Endothelial cell of umbilical vein (primary cell): ENCODE data around the gene KRT71. TPM values are rescaled to one million over a fixed set of nuclear protein-coding genes. Genes with fewer than 3 reads are reported as not detected.

Experiments
- BruUV-seq: library from RNA; stranded (reverse); fragments of 400-500 nt; replicated peaks from 2 replicates; lab custom pipeline; 2021; lab: Mats Ljungman, UMichigan
- CTCF ChIA-PET: fragments of 300-600, 350-600 bp; sonication (Branson Sonifier 250); formaldehyde crosslinking; loops from one replicate; lab custom pipeline; 2021; ENCODE audit warnings: antibody characterized with exemption, inconsistent platforms; lab: Charles Lee
- POLR2A ChIA-PET: fragments of 300-600, 350-600 bp; sonication (Branson Sonifier 250); formaldehyde crosslinking; loops from one replicate; lab custom pipeline; 2021; ENCODE audit warnings: antibody characterized with exemption, inconsistent platforms; lab: Charles Lee
- DNase-seq: peaks from one replicate; pipeline ENCODE4 v3.0.0-alpha.2; 2011; ENCODE audit warnings: low read depth, low spot score
- FAIRE-seq: peaks from 2 replicates; lab custom pipeline; 2011; peaks lifted over from hg19 to GRCh38; lab: Jason Lieb, UNC
- H2AFZ ChIP-seq: 2 replicates; pipeline ENCODE4 v1.6.0; 2012; ENCODE audit warnings: low read depth, low read length, control low read depth, inconsistent platforms
- H3K27ac ChIP-seq: 2 replicates; pipeline ENCODE4 v1.5.1; 2011; ENCODE audit warnings: low read depth, mild to moderate bottlenecking, control low read depth, low read length, moderate library complexity; ENCODE audit not compliant: insufficient read depth
- H3K27me3 ChIP-seq, 2 experiments: 2 replicates each; pipeline versions ENCODE4 v1.6.0 to v1.6.1; 2011; ENCODE audit warnings: low read length in 2 of 2, mixed read lengths in 1 of 2; ENCODE audit not compliant: control insufficient read depth in 2 of 2, insufficient read depth in 2 of 2
- H3K36me3 ChIP-seq, 2 experiments: 2 replicates in 1 of 2; 3 replicates in 1 of 2; pipeline ENCODE4 v1.5.1; 2011; ENCODE audit warnings: low read length in 2 of 2, mild to moderate bottlenecking in 1 of 2, moderate library complexity in 1 of 2; ENCODE audit not compliant: control insufficient read depth in 2 of 2, insufficient read depth in 2 of 2; ENCODE audit errors: extremely low read depth in 1 of 2
- H3K4me1 ChIP-seq: 3 replicates; pipeline ENCODE4 v1.5.1; 2011; ENCODE audit warnings: mild to moderate bottlenecking, low read length; ENCODE audit not compliant: control insufficient read depth, insufficient read depth; ENCODE audit errors: extremely low read depth
- H3K4me2 ChIP-seq: 2 replicates; pipeline ENCODE4 v1.6.1; 2011; ENCODE audit warnings: low read length, control low read depth, mixed read lengths; ENCODE audit not compliant: insufficient read depth
- H3K4me3 ChIP-seq, 3 experiments: fragments of 200-600 bp in 1 of 3; sonication (generic), shearing (Covaris generic) in 1 of 3; replicated peaks in 1 of 3; 2 replicates each; pipeline ENCODE4 v1.5.1; 2011 to 2016; ENCODE audit warnings: control low read depth in 3 of 3, low read length in 3 of 3, mild to moderate bottlenecking in 2 of 3, inconsistent platforms in 1 of 3, low read depth in 1 of 3, moderate library complexity in 1 of 3; ENCODE audit not compliant: insufficient read depth in 1 of 3
- H3K79me2 ChIP-seq: 2 replicates; pipeline ENCODE4 v1.6.0; 2012; ENCODE audit warnings: low read length, inconsistent platforms; ENCODE audit not compliant: control insufficient read depth, insufficient read depth
- H3K9ac ChIP-seq: replicated peaks from 2 replicates; pipeline ENCODE3; 2011; ENCODE audit warnings: low read length, control low read depth; ENCODE audit not compliant: insufficient read depth; ENCODE audit errors: extremely low read depth
- H3K9me1 ChIP-seq: replicated peaks from 3 replicates; pipeline ENCODE4 v1.6.0; 2011; ENCODE audit warnings: mild to moderate bottlenecking, low read length; ENCODE audit not compliant: control insufficient read depth, insufficient read depth; ENCODE audit errors: extremely low read depth
- H3K9me3 ChIP-seq: replicated peaks from 2 replicates; pipeline ENCODE4 v1.5.1; 2012; ENCODE audit warnings: low read length, inconsistent platforms; ENCODE audit not compliant: control insufficient read depth, insufficient read depth
- H4K20me1 ChIP-seq: replicated peaks from 2 replicates; pipeline ENCODE3; 2011; ENCODE audit warnings: mild to moderate bottlenecking, low read length; ENCODE audit not compliant: control insufficient read depth, insufficient read depth; ENCODE audit errors: extremely low read depth
- EZH2 ChIP-seq: IDR thresholded peaks from 2 replicates; pipeline ENCODE4 v1.6.1; 2012; ENCODE audit warnings: borderline replicate concordance, low read depth, mild to moderate bottlenecking, moderate library complexity, low read length, inconsistent platforms; ENCODE audit not compliant: severe bottlenecking
- GATA2 ChIP-seq: IDR thresholded peaks from 2 replicates; pipeline ENCODE4 v1.7.0; 2011; ENCODE audit warnings: low read depth, mild to moderate bottlenecking, moderate library complexity, mixed read lengths, low read length; ENCODE audit not compliant: insufficient read length, insufficient read depth
- JUN ChIP-seq: IDR thresholded peaks from 2 replicates; pipeline ENCODE4 v1.6.1; 2011; ENCODE audit warnings: borderline replicate concordance, low read depth; ENCODE audit not compliant: insufficient read length, insufficient read depth
- MYC ChIP-seq: IDR thresholded peaks from one replicate; pipeline ENCODE4 v1.6.1; 2011; ENCODE audit warnings: mild to moderate bottlenecking, low read depth, low read length
- POLR2A ChIP-seq: IDR thresholded peaks from 2 replicates; pipeline ENCODE4 v1.6.1; 2012; ENCODE audit warnings: low read depth, mild to moderate bottlenecking, control low read depth, low read length
- POLR2AphosphoS5 ChIP-seq: IDR thresholded peaks from 2 replicates; pipeline ENCODE4 v1.6.1; 2012; ENCODE audit warnings: low read depth, mild to moderate bottlenecking, control low read depth, low read length, moderate library complexity; ENCODE audit not compliant: insufficient read depth
- dilution Hi-C: fragments of 300-500 bp; cut with MboI; formaldehyde crosslinking; loops from one replicate; pipeline ENCODE4 v1.15.0; 2019; ENCODE audit warnings: low sequenced_read_pairs; ENCODE audit not compliant: extremely low pct_ligation_motif_present
- intact Hi-C: fragments of 100-400 bp; cut with micrococcal nuclease; formaldehyde crosslinking; loops from one replicate; pipeline ENCODE4 v1.10.0; 2022
- polyA plus RNA-seq, 4 experiments: library from polyadenylated mRNA; depleted of rRNA in 3 of 4; stranded (reverse) in 3 of 4; unstranded in 1 of 4; fragments of >200 nt; gene quantifications; 2 replicates each; pipeline versions ENCODE4 v1.2.1 to v1.2.3, GENCODE V29; 2011 to 2012; ENCODE audit warnings: missing spikeins in 1 of 4
- total RNA-seq: library from RNA; stranded (reverse); gene quantifications from 2 replicates; pipeline ENCODE4 v1.2.3, GENCODE V29; 2021
- TF ChIP-seq, protein P1 (sequence below): IDR thresholded peaks from 2 replicates; pipeline ENCODE4 v1.6.1; 2011; ENCODE audit not compliant: insufficient read depth, insufficient read length
- TF ChIP-seq, protein P2 (sequence below), 2 donors: IDR thresholded peaks; 1 replicate in 1 of 2; 2 replicates in 1 of 2; pipeline ENCODE4 v1.5.1; 2011; ENCODE audit warnings: low read length in 2 of 2, mild to moderate bottlenecking in 2 of 2, moderate library complexity in 2 of 2, control low read depth in 1 of 2, inconsistent platforms in 1 of 2, low read depth in 1 of 2; ENCODE audit not compliant: insufficient read depth in 1 of 2; ENCODE audit errors: extremely low read depth in 1 of 2

The KRT71 gene
- total and polyA plus RNA-seq, 2 donors (not counting 3 experiments of a cell fraction or from before 2014, with no cell fraction given), result not detected

DNA sequence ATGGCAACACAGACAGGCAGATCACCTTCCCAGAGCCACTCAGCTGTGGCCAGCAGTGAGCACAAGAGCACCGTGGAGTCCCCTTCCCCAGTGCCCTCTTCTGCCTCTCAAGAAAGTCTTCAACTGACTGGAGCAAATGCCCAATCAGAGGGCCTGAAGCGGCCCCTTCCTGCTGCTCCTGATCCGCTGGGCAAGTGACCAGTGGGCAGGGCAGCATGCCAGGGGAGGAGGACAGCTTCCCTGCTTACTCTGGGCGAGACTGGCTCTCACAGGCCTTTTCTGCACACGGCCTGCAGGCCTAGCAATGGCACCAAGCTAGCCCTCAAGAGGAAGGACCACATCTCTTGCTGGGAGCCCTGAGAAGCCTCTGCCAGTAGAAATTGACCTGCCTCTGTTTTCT is 890 bp downstream of the KRT71 start:
- Histone ChIP-seq H3K9me1 (no peaks in the 10 kb centered on the region), H2AFZ (no peak overlapping the region), H4K20me1 (no peaks in the 10 kb centered on the region), H3K9ac (no peak overlapping the region), H3K4me1 (no peaks in the 10 kb centered on the region), H3K9me3 (no peaks in the 10 kb centered on the region), H3K4me3 (no peak overlapping the region), H3K79me2 (no peaks in the 10 kb centered on the region), H3K36me3 (no peaks in the 10 kb centered on the region), H3K27ac (no peak overlapping the region), H3K27me3 (peaks cover 0 to 5% of the 10 kb centered on the region in 2 experiments), H3K4me2 (no peak overlapping the region)
- no peak for FAIRE-seq
- POLR2A ChIA-PET, result no interaction called here
- no peak for DNase-seq
- TF ChIP-seq POLR2A (no peak), POLR2AphosphoS5 (no peak), GATA2 (no peak), EZH2 (no peak), MYC (no peak), JUN (no peak)
- TF ChIP-seq, protein P1, sequence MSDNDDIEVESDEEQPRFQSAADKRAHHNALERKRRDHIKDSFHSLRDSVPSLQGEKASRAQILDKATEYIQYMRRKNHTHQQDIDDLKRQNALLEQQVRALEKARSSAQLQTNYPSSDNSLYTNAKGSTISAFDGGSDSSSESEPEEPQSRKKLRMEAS, result no peak
- TF ChIP-seq, protein P2, sequence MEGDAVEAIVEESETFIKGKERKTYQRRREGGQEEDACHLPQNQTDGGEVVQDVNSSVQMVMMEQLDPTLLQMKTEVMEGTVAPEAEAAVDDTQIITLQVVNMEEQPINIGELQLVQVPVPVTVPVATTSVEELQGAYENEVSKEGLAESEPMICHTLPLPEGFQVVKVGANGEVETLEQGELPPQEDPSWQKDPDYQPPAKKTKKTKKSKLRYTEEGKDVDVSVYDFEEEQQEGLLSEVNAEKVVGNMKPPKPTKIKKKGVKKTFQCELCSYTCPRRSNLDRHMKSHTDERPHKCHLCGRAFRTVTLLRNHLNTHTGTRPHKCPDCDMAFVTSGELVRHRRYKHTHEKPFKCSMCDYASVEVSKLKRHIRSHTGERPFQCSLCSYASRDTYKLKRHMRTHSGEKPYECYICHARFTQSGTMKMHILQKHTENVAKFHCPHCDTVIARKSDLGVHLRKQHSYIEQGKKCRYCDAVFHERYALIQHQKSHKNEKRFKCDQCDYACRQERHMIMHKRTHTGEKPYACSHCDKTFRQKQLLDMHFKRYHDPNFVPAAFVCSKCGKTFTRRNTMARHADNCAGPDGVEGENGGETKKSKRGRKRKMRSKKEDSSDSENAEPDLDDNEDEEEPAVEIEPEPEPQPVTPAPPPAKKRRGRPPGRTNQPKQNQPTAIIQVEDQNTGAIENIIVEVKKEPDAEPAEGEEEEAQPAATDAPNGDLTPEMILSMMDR (IDR thresholded peaks at IDR 0.05; ENCODE audit: extremely low read depth in 1 of 2, insufficient read depth in 1 of 2, low read depth in 1 of 2, low read length in 2 of 2), result no peak
- intact Hi-C loops, result no loop called here
- dilution Hi-C loops, result no loop called here
- BruUV-seq, result no TSS peak
- CTCF ChIA-PET, result no interaction called here
